ENCODE data around the gene HSPB2.

Gene HSPB2

DNA sequence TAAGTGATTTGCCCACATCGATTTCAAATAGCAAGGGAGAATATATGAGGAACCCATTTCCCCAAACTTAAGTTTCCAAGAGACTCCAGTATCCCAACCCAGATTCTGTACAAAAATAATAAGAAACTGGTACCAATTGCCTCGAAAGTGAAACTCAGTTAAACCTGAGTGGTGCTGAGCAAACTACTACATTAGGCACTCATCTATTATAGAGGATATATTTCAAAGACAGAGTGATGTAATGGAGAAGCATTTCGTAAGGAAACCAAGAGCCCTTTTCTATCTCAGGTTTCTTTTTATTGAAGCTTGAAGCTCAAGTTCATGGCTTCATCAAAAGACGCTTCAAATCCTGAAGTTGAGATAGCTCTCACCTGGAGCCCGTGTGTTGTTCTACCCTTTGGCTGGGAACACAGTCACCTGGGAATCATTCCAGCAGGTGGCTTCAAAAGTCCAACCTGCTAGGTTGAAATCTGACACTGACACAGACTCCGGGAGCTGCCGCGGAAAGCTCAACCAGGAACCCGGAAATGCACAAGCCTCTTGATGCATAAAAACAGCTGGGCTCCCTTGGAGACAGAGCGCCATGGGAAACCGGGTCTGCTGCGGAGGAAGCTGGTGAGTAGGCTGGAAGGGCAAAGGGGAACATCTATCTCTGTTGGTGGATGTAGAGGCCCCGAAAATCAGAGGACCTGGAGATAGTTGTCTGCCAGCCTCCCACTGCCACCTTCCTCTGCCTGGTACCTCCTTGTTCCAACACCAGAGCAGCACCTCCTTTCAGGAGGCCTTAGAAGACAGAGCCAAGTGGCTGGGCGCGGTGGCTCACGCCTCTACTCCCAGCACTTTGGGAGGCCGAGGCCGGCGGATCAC is 6.1 kb downstream of the HSPB2 start, which contains the start of gene C11orf52:
C11orf52 (plus strand) TSS at position 524 of the 867 bp plus-strand sequence; CDS start at position 584, 60 bp downstream.
- TF ChIP-seq FOXK2 (IDR thresholded peaks at IDR 0.05) (no peak), ELF4 (IDR thresholded peaks at IDR 0.05) (peak; percentile 75)
- DNase-seq (ENCODE audit: extremely low spot score) = peak; percentile 51
- ChIA-PET CTCF (no interaction called here), POLR2A (interaction anchor here (0.9 to 1.2 kb wide), 2 partner anchors 8 to 123 kb away, joined by 3 to 7 read pairs; no protein-coding TSS in a partner anchor)

DNA sequence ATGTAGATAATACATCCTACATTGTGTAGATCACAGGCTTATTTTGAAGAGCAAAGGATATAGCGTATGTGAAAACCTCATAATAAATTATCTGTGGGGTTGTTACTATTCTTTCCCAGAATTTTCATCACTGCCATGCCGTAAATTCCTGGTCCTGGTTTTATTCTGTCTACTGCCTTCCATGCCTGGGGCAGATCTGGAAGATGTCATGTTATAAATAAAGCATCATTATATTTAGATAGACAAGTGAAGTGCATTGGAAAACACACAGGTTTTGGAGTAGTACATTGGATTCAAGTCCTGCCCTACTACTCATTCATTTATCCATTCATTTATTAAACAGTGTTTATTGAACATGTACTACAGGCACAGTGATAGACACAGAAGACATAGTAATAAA is 8.4 kb downstream of the HSPB2 start:
- ChIA-PET CTCF (no interaction called here), POLR2A (no interaction called here)
- TF ChIP-seq FOXM1 (IDR thresholded peaks at IDR 0.05; ENCODE audit: borderline replicate concordance) (no peak), ELF4 (IDR thresholded peaks at IDR 0.05) (no peak), HDGF (IDR thresholded peaks at IDR 0.05; ENCODE audit: borderline replicate concordance) (no peak), L3MBTL2 (conservative IDR thresholded peaks at IDR 0.05) (no peak), ARNT (IDR thresholded peaks at IDR 0.05) (no peak), TARDBP (IDR thresholded peaks at IDR 0.05) (no peak), FOXK2 (IDR thresholded peaks at IDR 0.05) (no peak), SP1 (IDR thresholded peaks at IDR 0.05) (no peak), LEF1 (IDR thresholded peaks at IDR 0.05; ENCODE audit: borderline replicate concordance) (no peak), ZNF384 (IDR thresholded peaks at IDR 0.05) (no peak), SUZ12 (IDR thresholded peaks at IDR 0.05) (no peak), FOXA1 (IDR thresholded peaks at IDR 0.05) (no peak), CTBP1 (IDR thresholded peaks at IDR 0.05; ENCODE audit: borderline replicate concordance) (no peak), BHLHE40 (IDR thresholded peaks at IDR 0.05; ENCODE audit: borderline replicate concordance) (no peak), NFRKB (IDR thresholded peaks at IDR 0.05) (no peak)
- TF ChIP-seq, protein P1, sequence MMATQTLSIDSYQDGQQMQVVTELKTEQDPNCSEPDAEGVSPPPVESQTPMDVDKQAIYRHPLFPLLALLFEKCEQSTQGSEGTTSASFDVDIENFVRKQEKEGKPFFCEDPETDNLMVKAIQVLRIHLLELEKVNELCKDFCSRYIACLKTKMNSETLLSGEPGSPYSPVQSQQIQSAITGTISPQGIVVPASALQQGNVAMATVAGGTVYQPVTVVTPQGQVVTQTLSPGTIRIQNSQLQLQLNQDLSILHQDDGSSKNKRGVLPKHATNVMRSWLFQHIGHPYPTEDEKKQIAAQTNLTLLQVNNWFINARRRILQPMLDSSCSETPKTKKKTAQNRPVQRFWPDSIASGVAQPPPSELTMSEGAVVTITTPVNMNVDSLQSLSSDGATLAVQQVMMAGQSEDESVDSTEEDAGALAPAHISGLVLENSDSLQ (IDR thresholded peaks at IDR 0.05) = no peak
- no peak for DNase-seq (ENCODE audit: extremely low spot score)

DNA sequence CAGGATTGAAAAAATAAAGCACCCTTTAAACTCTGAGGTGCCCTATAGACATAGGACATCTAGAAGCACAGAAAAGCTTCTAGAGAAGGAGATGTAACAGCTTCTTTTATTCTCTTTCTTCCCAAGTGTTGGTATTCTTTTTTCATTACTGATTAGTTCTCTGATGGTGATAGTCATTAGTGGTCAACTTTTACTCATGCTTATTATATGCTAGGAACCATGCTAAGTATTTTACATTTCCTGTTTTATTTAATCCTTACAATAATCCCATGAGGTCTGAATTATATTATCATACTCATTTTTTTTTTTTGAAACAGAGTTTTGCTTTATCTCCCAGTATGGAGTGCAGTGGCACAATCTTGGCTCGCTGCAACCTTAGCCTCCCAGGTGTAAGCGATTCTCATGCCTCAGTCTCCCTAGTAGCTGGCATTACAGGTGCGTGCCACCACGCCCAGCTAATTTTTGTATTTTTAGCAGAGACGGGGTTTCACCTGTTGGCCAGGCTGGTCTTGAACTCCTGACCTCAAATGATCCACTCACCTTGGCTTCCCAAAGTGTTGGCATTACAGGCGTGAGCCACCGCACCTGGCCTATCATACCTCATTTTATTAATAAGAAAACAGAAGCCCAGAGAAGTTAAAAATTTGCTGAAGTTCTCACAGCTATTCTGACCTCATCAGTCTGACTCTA is 9.2 kb downstream of the HSPB2 start:
- TF ChIP-seq LEF1 (IDR thresholded peaks at IDR 0.05; ENCODE audit: borderline replicate concordance) (no peak), SUZ12 (IDR thresholded peaks at IDR 0.05) (no peak), TARDBP (IDR thresholded peaks at IDR 0.05) (no peak), NFRKB (IDR thresholded peaks at IDR 0.05) (no peak), FOXK2 (IDR thresholded peaks at IDR 0.05) (no peak), ARNT (IDR thresholded peaks at IDR 0.05) (no peak), FOXM1 (IDR thresholded peaks at IDR 0.05; ENCODE audit: borderline replicate concordance) (no peak), ZNF384 (IDR thresholded peaks at IDR 0.05) (no peak)
- TF ChIP-seq, protein P1 (IDR thresholded peaks at IDR 0.05) = no peak
- DNase-seq (ENCODE audit: extremely low spot score) = no peak
- ChIA-PET POLR2A (no interaction called here), CTCF (no interaction called here)

DNA sequence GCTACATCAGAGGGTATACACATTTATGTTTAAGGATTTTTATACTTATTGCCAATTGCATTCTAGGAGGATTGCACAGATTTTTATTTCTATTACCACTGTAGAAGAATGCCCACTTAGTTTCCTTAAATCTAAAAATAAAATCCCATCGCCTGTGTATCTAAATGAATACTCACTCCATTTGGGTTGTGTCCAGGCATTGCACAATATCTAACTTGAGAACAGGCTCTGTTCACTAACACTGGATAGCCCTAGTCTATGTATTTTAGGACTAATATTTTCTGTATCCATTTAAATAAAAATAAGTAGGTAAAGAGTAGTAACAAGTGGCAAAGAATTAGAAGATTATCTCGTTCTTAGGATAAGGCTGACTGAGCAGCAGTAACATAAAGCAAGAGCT is 10.3 kb downstream of the HSPB2 start:
- TF ChIP-seq ELF4 (IDR thresholded peaks at IDR 0.05) (no peak), FOXM1 (IDR thresholded peaks at IDR 0.05; ENCODE audit: borderline replicate concordance) (no peak), ZNF384 (IDR thresholded peaks at IDR 0.05) (no peak), CTBP1 (IDR thresholded peaks at IDR 0.05; ENCODE audit: borderline replicate concordance) (no peak), HDGF (IDR thresholded peaks at IDR 0.05; ENCODE audit: borderline replicate concordance) (no peak), L3MBTL2 (conservative IDR thresholded peaks at IDR 0.05) (no peak), NFRKB (IDR thresholded peaks at IDR 0.05) (no peak), FOXK2 (IDR thresholded peaks at IDR 0.05) (no peak), ARNT (IDR thresholded peaks at IDR 0.05) (no peak), SUZ12 (IDR thresholded peaks at IDR 0.05) (no peak), SP1 (IDR thresholded peaks at IDR 0.05) (no peak)
- CTCF ChIA-PET = interaction anchor here (0.7 kb wide), 1 partner anchor 11 kb away, joined by 3 read pairs; no protein-coding TSS in a partner anchor
- DNase-seq (ENCODE audit: extremely low spot score) = no peak
- POLR2A ChIA-PET = no interaction called here

DNA sequence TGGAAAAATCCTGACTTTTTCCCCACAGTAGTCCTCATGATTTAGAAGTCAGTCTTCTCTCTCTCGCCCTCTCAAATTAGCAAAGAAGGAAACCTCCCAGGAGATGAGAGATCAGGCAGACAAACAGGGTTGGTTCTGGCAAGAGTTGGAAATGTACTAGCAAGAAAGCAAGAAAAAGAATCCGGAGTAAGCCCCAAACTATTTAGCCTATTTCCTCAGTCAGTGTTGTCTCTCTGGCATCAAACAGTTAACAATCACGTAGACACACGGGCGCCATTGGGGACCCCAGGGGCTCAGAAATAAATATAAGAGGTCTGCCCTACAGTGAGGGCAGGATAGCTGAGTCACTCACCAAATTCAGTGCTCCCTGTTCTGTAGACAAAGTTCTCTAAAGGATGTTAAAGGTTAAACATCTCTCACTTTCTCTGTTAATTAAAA is 10.8 kb downstream of the HSPB2 start:
- POLR2A ChIA-PET = no interaction called here
- TF ChIP-seq FOXK2 (IDR thresholded peaks at IDR 0.05) (no peak), ELF4 (IDR thresholded peaks at IDR 0.05) (no peak), NFRKB (IDR thresholded peaks at IDR 0.05) (no peak), CTBP1 (IDR thresholded peaks at IDR 0.05; ENCODE audit: borderline replicate concordance) (no peak), TARDBP (IDR thresholded peaks at IDR 0.05) (no peak), HDGF (IDR thresholded peaks at IDR 0.05; ENCODE audit: borderline replicate concordance) (no peak), SUZ12 (IDR thresholded peaks at IDR 0.05) (no peak), L3MBTL2 (conservative IDR thresholded peaks at IDR 0.05) (no peak), FOXM1 (IDR thresholded peaks at IDR 0.05; ENCODE audit: borderline replicate concordance) (no peak), SP1 (IDR thresholded peaks at IDR 0.05) (no peak), BHLHE40 (IDR thresholded peaks at IDR 0.05; ENCODE audit: borderline replicate concordance) (no peak), LEF1 (IDR thresholded peaks at IDR 0.05; ENCODE audit: borderline replicate concordance) (no peak), FOXA1 (IDR thresholded peaks at IDR 0.05) (no peak), ARNT (IDR thresholded peaks at IDR 0.05) (no peak), ZNF384 (IDR thresholded peaks at IDR 0.05) (no peak)
- TF ChIP-seq, protein P1 (IDR thresholded peaks at IDR 0.05) = no peak
- no peak for DNase-seq (ENCODE audit: extremely low spot score)
- CTCF ChIA-PET = interaction anchor here (0.7 kb wide), 1 partner anchor 11 kb away, joined by 3 read pairs; no protein-coding TSS in a partner anchor

All from HEK293T (cell line).